ENCODE results near the gene PTN.
"Not testable (repeated sequence)": the region's sequence is repeated elsewhere in the genome, so short reads cannot be mapped to it uniquely, and the experiment has no call there.

PTN gene

GRCh38 chr7:137316648-137317353 lies 26.7 kb downstream of the PTN start:
- no peak for DNase-seq

- no peak for DNase-seq
Measured at GRCh38 chr7:137313201-137313600, 30.3 kb downstream of the PTN start.

- DNase-seq, result no peak
Measured at GRCh38 chr7:137306748-137307147, 36.8 kb downstream of the PTN start.

GRCh38 chr7:137305901-137306621 lies 37.5 kb downstream of the PTN start:
- no peak for DNase-seq

GRCh38 chr7:137304624-137305235 lies 38.8 kb downstream of the PTN start:
- DNase-seq, result no peak

- no peak for DNase-seq
Measured at GRCh38 chr7:137304165-137304564, 39.4 kb downstream of the PTN start.

- no peak for DNase-seq
Measured at GRCh38 chr7:137302081-137302480, 41.5 kb downstream of the PTN start.

- no peak for DNase-seq
Measured at GRCh38 chr7:137298464-137298794, 45.1 kb downstream of the PTN start.

GRCh38 chr7:137297551-137298463 lies 45.7 kb downstream of the PTN start:
- no peak for DNase-seq

GRCh38 chr7:137296576-137296975 lies 47.0 kb downstream of the PTN start:
- DNase-seq, result no peak

- DNase-seq, result no peak
Measured at GRCh38 chr7:137295739-137296324, 47.7 kb downstream of the PTN start.

- no peak for DNase-seq
Measured at GRCh38 chr7:137289101-137289500, 54.4 kb downstream of the PTN start.

GRCh38 chr7:137287651-137288258 lies 55.8 kb downstream of the PTN start:
- no peak for DNase-seq

GRCh38 chr7:137283153-137283552 lies 60.4 kb downstream of the PTN start:
- DNase-seq, result no peak

- no peak for DNase-seq
Measured at GRCh38 chr7:137282043-137282442, 61.5 kb downstream of the PTN start.

- no peak for DNase-seq
Measured at GRCh38 chr7:137276189-137276588, 67.3 kb downstream of the PTN start.

GRCh38 chr7:137272249-137272648 lies 71.3 kb downstream of the PTN start:
- no peak for DNase-seq

GRCh38 chr7:137269240-137269639 lies 74.3 kb downstream of the PTN start:
- no peak for DNase-seq

- DNase-seq, result not testable (repeated sequence)
Measured at GRCh38 chr7:137268001-137268865, 75.3 kb downstream of the PTN start.

GRCh38 chr7:137266764-137267163 lies 76.8 kb downstream of the PTN start:
- DNase-seq, result no peak

GRCh38 chr7:137265480-137265879 lies 78.1 kb downstream of the PTN start:
- DNase-seq, result not testable (repeated sequence)
